Pancreas (tissue), 10 donors: ENCODE measurements around the gene MAP7D1. TPM values are rescaled to one million over a fixed set of nuclear protein-coding genes. Genes with fewer than 3 reads are reported as not detected.
A peak's percentile ranks its signal among the peaks of the same experiment; 100 is the strongest.

ENCODE experiments used
- ATAC-seq, 4 donors: fragments of 200-7000 bp; cut with Tn5 transposase; one replicate each; pipeline versions ENCODE4 v1.8.0 to v1.9.1; 2020; ENCODE audit warnings: mild to moderate bottlenecking in 4 of 4, moderate library complexity in 4 of 4
- DNase-seq, 6 donors: peaks; one replicate each; pipeline ENCODE4 v3.0.0-alpha.2; 2020
- FAIRE-seq: peaks from 2 replicates; lab custom pipeline; 2012; peaks lifted over from hg19 to GRCh38; lab: Jason Lieb, UNC
- H3K27ac ChIP-seq, 4 donors: fragments of 200-600 bp; sonication (generic); 1 replicate in 3 of 4; 2 replicates in 1 of 4; pipeline versions ENCODE4 v1.5.0 to v1.8.0; 2020
- H3K27me3 ChIP-seq, 4 donors: fragments of 200-600 bp; one replicate each; pipeline ENCODE4 v1.8.0; 2021
- H3K36me3 ChIP-seq, 3 donors: fragments of 200-600 bp; sonication (generic) in 1 of 3; one replicate each; pipeline versions ENCODE4 v1.5.0 to v1.8.0; 2020 to 2021
- H3K4me1 ChIP-seq, 3 donors: fragments of 200-600 bp; one replicate each; pipeline ENCODE4 v1.8.0; 2021
- H3K4me3 ChIP-seq, 4 donors: fragments of 200-600 bp; sonication (generic) in 2 of 4; one replicate each; pipeline versions ENCODE4 v1.5.0 to v1.8.0; 2020 to 2021
- H3K9me3 ChIP-seq, 4 donors: fragments of 200-600 bp; one replicate each; pipeline ENCODE4 v1.8.0; 2021
- WGBS, 2 donors: extraction: QIAGEN DNeasy Blood & Tissue Kit; methylation state at CpG; one replicate each; pipeline ENCODE4 v1.1.7; 2013; 5-methylcytosine and 5-hydroxymethylcytosine counted together
- intact Hi-C, 3 donors: fragments of 100-400 bp; cut with DNase I; formaldehyde crosslinking; loops; one replicate each; pipeline versions ENCODE4 v1.11.1 to v1.14.2; 2022
- polyA plus RNA-seq, 2 donors: library from polyadenylated mRNA; stranded (reverse); fragments of 200-250 nt; gene quantifications; one replicate each; pipeline ENCODE4 v1.2.3, GENCODE V29; 2013
- total RNA-seq, 6 donors: library from RNA; stranded (reverse); fragmentation: NEBNext Ultra II Directional in 4 of 6; extraction: Animal tissue kit (Norgen Biotek cat#: 25700) in 4 of 6; gene quantifications; one replicate each; pipeline versions ENCODE4 v1.2.1 to v1.2.4, GENCODE V29; 2021 to 2023
- TF ChIP-seq, protein P1 (sequence below), 4 donors: fragments of 200-600 bp; sonication (generic) in 3 of 4; IDR thresholded peaks; one replicate each; pipeline versions ENCODE4 v1.5.0 to v1.8.0; 2021; ENCODE audit warnings: antibody characterized with exemption in 4 of 4
- donor health status: healthy with polysubstance abuse.
- donor health status: DM: no; HTN: no; CAD: no; lungs with moderate emphysema.
- donor health status: DM: no; HTN: no; CAD: no.
- donor health status: control.
- donor health status: control.
- donor health status: Bipolar disorder and iron deficiency.
- donor health status: DM: yes; HTN: yes; CAD: no.
- donor health status: DM: no; HTN: no; CAD: no.
- donor health status: DM: no; HTN: no; CAD: no.
- donor health status: DM: yes; HTN: yes; CAD: no.

Gene MAP7D1
- total and polyA plus RNA-seq, 8 donors, result 12.5 to 39.3 (median 22.3) TPM

- 84 to 89% methylated on average over 33 of the region's 33 CpGs for WGBS, 2 donors
- no peak for ATAC-seq
- intact Hi-C loops, result no loop called here
Measured at GRCh38 chr1:36222481-36223380, 66.8 kb downstream of the MAP7D1 start.

GRCh38 chr1:36223381-36223995 lies 67.5 kb downstream of the MAP7D1 start:
- TF ChIP-seq, protein P1, sequence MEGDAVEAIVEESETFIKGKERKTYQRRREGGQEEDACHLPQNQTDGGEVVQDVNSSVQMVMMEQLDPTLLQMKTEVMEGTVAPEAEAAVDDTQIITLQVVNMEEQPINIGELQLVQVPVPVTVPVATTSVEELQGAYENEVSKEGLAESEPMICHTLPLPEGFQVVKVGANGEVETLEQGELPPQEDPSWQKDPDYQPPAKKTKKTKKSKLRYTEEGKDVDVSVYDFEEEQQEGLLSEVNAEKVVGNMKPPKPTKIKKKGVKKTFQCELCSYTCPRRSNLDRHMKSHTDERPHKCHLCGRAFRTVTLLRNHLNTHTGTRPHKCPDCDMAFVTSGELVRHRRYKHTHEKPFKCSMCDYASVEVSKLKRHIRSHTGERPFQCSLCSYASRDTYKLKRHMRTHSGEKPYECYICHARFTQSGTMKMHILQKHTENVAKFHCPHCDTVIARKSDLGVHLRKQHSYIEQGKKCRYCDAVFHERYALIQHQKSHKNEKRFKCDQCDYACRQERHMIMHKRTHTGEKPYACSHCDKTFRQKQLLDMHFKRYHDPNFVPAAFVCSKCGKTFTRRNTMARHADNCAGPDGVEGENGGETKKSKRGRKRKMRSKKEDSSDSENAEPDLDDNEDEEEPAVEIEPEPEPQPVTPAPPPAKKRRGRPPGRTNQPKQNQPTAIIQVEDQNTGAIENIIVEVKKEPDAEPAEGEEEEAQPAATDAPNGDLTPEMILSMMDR (IDR thresholded peaks at IDR 0.05), result no peak
- peak in 1 of 6 donors; percentile 24 for DNase-seq
- Histone ChIP-seq H3K4me3 (peak overlapping the region; percentile 23 to 71 (median 46)), H3K27me3 (no peaks in the 10 kb centered on the region), H3K36me3 (no peaks in the 10 kb centered on the region), H3K9me3 (no peaks in the 10 kb centered on the region), H3K27ac (peak overlapping the region; percentile 76 to 98 (median 94)), H3K4me1 (peaks cover 12 to 25% (median 22%) of the 10 kb centered on the region in 3 donors)
- FAIRE-seq, result no peak
- 1 to 2% methylated on average over 16 of the region's 16 CpGs for WGBS, 2 donors
- ATAC-seq, result peak in 2 of 4 donors; percentile 22 to 23
- intact Hi-C loops, result no loop called here

More at GRCh38 chr1:36222481-36223380, 66.8 kb downstream of the MAP7D1 start:
- Histone ChIP-seq H3K4me3 (peak overlapping the region in 2 of 4 donors; percentile 55 to 71), H3K4me1 (peaks cover 12 to 25% (median 22%) of the 10 kb centered on the region in 3 donors), H3K36me3 (no peaks in the 10 kb centered on the region), H3K9me3 (no peaks in the 10 kb centered on the region), H3K27ac (peak overlapping the region; percentile 76 to 98 (median 94)), H3K27me3 (no peaks in the 10 kb centered on the region)
- FAIRE-seq (no peak), DNase-seq (peak in 1 of 6 donors; percentile 52)
- TF ChIP-seq, protein P1 (IDR thresholded peaks at IDR 0.05), result no peak

DNA sequence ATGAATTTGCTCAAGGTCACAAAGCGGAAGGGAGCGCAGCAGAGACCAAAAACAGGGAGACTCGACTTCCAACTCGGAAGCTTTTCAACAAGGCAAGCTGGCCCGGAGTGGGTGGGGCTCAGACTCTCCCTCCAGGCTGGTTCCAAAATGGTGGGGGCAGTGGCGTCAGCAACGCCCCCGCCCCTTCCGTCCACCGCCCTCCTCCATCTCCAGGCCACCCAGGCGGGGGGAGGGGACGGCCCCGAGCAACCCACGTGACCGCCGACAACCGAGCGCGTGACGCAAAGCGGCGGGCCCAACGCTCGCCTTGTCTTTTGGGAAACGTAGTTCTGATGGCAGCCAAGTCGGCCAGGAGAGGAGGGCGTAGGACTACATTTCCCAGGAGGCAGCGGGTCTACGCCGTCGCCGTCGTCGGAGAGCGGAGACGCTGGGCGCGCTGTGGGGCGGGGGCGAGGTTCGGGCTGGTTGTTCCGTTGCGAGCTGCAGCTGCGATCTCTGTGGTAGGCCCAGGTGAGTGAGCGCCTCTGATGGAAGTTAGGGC lies 68.1 kb downstream of the MAP7D1 start, which contains the start of gene THRAP3:
TSS of gene THRAP3 (plus strand) at position 448 of the 541 bp plus-strand sequence. CDS start 58,121 bp downstream, outside the sequence.
- Histone ChIP-seq H3K36me3 (no peaks in the 10 kb centered on the region), H3K4me3 (peak within 1 kb of the TSS; percentile 70 to 82 (median 72)), H3K9me3 (no peaks in the 10 kb centered on the region), H3K27ac (peak within 1 kb of the TSS; percentile 76 to 98 (median 94)), H3K4me1 (peaks cover 12 to 25% (median 22%) of the 10 kb centered on the region in 3 donors), H3K27me3 (no peaks in the 10 kb centered on the region)
- peak; percentile 88 for FAIRE-seq
- intact Hi-C loops, result no loop called here
- TF ChIP-seq, protein P1 (IDR thresholded peaks at IDR 0.05), result no peak
- ATAC-seq, result peak; percentile 92 to 97 (median 95)
- WGBS, 2 donors, result 0 to 1% methylated on average over 41 to 45 of the region's 45 CpGs
- peak; percentile 97 to 100 (median 100) for DNase-seq

- Histone ChIP-seq H3K9me3 (no peaks in the 10 kb centered on the region), H3K4me1 (peaks cover 12 to 25% (median 22%) of the 10 kb centered on the region in 3 donors), H3K36me3 (peaks cover 0 to under 1% (median 0%) of the 10 kb centered on the region in 3 donors), H3K27me3 (no peaks in the 10 kb centered on the region), H3K4me3 (peak overlapping the region; percentile 70 to 82 (median 72)), H3K27ac (peak overlapping the region; percentile 76 to 96 (median 92))
- peak in 4 of 6 donors; percentile 77 to 90 (median 82) for DNase-seq
- intact Hi-C loops, result no loop called here
- TF ChIP-seq, protein P1 (IDR thresholded peaks at IDR 0.05), result peak in 1 of 4 donors; percentile 16
- no peak for FAIRE-seq
- WGBS, 2 donors, result 0 to 1% methylated on average over 27 to 29 of the region's 29 CpGs
- ATAC-seq, result peak; percentile 64 to 81 (median 74)
Measured at GRCh38 chr1:36224537-36225282, 68.8 kb downstream of the MAP7D1 start.
